Gastroesophageal sphincter (tissue), 4 donors: ENCODE data around the gene CNKSR2. TPM values are rescaled to one million over a fixed set of nuclear protein-coding genes. Genes with fewer than 3 reads are reported as not detected.

Experiments used
- ATAC-seq: fragments of 150-250 bp; one replicate; pipeline ENCODE4 v1.9.1; 2016; ENCODE audit warnings: mild to moderate bottlenecking, moderate library complexity
- H3K27ac ChIP-seq, 4 donors: fragments of 200-600 bp; sonication (generic) in 3 of 4; 1 replicate in 3 of 4; 2 replicates in 1 of 4; pipeline ENCODE4 v1.5.1; 2016 to 2019
- H3K27me3 ChIP-seq: fragments of 200-600 bp; sonication (generic); one replicate; pipeline ENCODE4 v1.5.1; 2019
- H3K36me3 ChIP-seq, 2 donors: fragments of 200-600 bp; sonication (generic); one replicate each; pipeline ENCODE4 v1.5.1; 2019; ENCODE audit warnings: control low read depth in 1 of 2
- H3K4me1 ChIP-seq, 3 donors: fragments of 200-600 bp; sonication (generic); 1 replicate in 2 of 3; 2 replicates in 1 of 3; pipeline ENCODE4 v1.5.1; 2016 to 2019; ENCODE audit warnings: control low read depth in 2 of 3
- H3K4me3 ChIP-seq, 2 donors: fragments of 200-600 bp; sonication (generic); one replicate each; pipeline ENCODE4 v1.5.1; 2019; ENCODE audit warnings: mild to moderate bottlenecking in 1 of 2, moderate library complexity in 1 of 2
- H3K9me3 ChIP-seq, 3 donors: fragments of 200-600 bp; sonication (generic); one replicate each; pipeline ENCODE4 v1.5.1; 2017 to 2019; ENCODE audit warnings: control low read depth in 2 of 3
- EP300 ChIP-seq: sonication (generic); formaldehyde crosslinking; IDR thresholded peaks from one replicate; pipeline ENCODE4 v1.6.1; 2017; ENCODE audit warnings: antibody characterized with exemption, mild to moderate bottlenecking
- POLR2A ChIP-seq, 2 donors: fragments of 450-650 bp; IDR thresholded peaks; one replicate each; pipeline ENCODE4 v1.6.1; 2017; ENCODE audit warnings: antibody characterized with exemption in 2 of 2, mild to moderate bottlenecking in 2 of 2, moderate library complexity in 1 of 2
- POLR2AphosphoS5 ChIP-seq: sonication (generic); formaldehyde crosslinking; IDR thresholded peaks from one replicate; pipeline ENCODE4 v1.6.1; 2017; ENCODE audit warnings: antibody characterized with exemption
- WGBS, 2 donors: methylation state at CpG; one replicate each; pipeline ENCODE4 v1.1.5; 2018; ENCODE audit warnings: low coverage in 1 of 2; 5-methylcytosine and 5-hydroxymethylcytosine counted together
- total RNA-seq, 4 donors: library from RNA; depleted of rRNA; stranded (reverse); fragments of >200 nt; gene quantifications; one replicate each; pipeline ENCODE4 v1.1.0, GENCODE V29; 2016
- TF ChIP-seq, protein P1 (sequence below), 4 experiments: fragments of 200-600 bp in 2 of 4; fragments of 450-650 bp in 2 of 4; sonication (generic) in 1 of 4; IDR thresholded peaks; one replicate each; pipeline ENCODE4 v1.5.1; 2017 to 2019; ENCODE audit warnings: antibody characterized with exemption in 4 of 4, mild to moderate bottlenecking in 2 of 4, moderate library complexity in 2 of 4

Gene CNKSR2
- total RNA-seq, 4 donors from 2014 or later, result 7.9 to 55.3 (median 20.6) TPM

GRCh38 chrX:21638311-21638710 lies 264.1 kb downstream of the CNKSR2 start:
- H3K36me3 ChIP-seq, result no peaks in the 10 kb centered on the region
- H3K27me3 ChIP-seq, result no peaks in the 10 kb centered on the region
- H3K27ac ChIP-seq, result no peak overlapping the region
- no peak for ATAC-seq
- 79 to 92% methylated on average over 2 of the region's 2 CpGs for WGBS, 2 donors
- TF ChIP-seq POLR2AphosphoS5 (no peak), POLR2A (IDR thresholded peaks at IDR 0.05) (no peak), EP300 (no peak)
- TF ChIP-seq, protein P1, sequence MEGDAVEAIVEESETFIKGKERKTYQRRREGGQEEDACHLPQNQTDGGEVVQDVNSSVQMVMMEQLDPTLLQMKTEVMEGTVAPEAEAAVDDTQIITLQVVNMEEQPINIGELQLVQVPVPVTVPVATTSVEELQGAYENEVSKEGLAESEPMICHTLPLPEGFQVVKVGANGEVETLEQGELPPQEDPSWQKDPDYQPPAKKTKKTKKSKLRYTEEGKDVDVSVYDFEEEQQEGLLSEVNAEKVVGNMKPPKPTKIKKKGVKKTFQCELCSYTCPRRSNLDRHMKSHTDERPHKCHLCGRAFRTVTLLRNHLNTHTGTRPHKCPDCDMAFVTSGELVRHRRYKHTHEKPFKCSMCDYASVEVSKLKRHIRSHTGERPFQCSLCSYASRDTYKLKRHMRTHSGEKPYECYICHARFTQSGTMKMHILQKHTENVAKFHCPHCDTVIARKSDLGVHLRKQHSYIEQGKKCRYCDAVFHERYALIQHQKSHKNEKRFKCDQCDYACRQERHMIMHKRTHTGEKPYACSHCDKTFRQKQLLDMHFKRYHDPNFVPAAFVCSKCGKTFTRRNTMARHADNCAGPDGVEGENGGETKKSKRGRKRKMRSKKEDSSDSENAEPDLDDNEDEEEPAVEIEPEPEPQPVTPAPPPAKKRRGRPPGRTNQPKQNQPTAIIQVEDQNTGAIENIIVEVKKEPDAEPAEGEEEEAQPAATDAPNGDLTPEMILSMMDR (IDR thresholded peaks at IDR 0.05), result no peak
- H3K4me1 ChIP-seq, result no peaks in the 10 kb centered on the region
- H3K9me3 ChIP-seq, result no peaks in the 10 kb centered on the region
- H3K4me3 ChIP-seq, result no peak overlapping the region

DNA sequence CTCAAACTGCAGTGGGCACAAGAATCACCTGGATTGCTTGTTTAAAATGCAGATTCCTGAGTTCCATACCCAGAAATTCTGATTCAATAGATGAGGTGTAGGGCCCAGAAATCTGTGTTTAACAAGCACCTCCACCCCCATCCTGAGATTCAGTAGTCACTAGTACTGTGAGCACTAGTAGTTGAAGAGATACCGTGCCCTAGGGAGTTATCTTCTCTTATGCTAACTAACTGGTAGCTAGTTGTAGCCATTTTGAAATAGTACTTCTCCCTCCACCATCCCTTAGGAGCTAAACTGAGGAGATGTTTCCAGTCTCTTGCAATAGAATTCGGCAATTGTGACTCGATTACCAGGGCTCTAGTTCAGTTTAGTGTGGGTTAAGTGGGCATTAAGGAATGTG lies 265.6 kb downstream of the CNKSR2 start:
- WGBS, 2 donors, result 69 to 98% methylated on average over 3 of the region's 3 CpGs
- H3K27ac ChIP-seq, result no peak overlapping the region
- H3K27me3 ChIP-seq, result no peaks in the 10 kb centered on the region
- H3K4me3 ChIP-seq, result no peak overlapping the region
- no peaks in the 10 kb centered on the region for H3K4me1 ChIP-seq
- TF ChIP-seq EP300 (no peak), POLR2A (IDR thresholded peaks at IDR 0.05) (no peak), POLR2AphosphoS5 (no peak)
- TF ChIP-seq, protein P1 (IDR thresholded peaks at IDR 0.05), result no peak
- no peaks in the 10 kb centered on the region for H3K36me3 ChIP-seq
- ATAC-seq, result no peak
- no peaks in the 10 kb centered on the region for H3K9me3 ChIP-seq

DNA sequence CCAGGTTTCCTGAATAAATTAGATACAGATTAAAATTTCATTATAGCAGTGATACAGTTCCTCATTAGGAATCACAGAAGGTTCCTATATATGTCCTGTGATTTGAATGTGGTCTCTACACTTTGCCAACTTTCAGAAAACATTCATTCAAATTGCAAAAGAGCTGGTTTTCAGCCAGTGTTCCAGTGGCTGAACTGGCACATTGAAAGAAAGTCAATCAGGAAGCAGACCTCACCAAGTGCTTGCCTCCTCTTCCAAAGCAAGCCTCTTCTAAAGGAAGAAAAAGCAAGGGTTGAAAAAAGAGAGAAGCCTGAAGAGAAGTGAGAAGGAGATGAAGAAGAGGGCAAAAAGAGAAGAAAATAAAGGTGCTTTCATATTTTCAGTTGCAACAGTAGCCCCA lies 271.2 kb downstream of the CNKSR2 start:
- ATAC-seq, result no peak
- H3K4me3 ChIP-seq, result no peak overlapping the region
- H3K9me3 ChIP-seq, result no peaks in the 10 kb centered on the region
- H3K27me3 ChIP-seq, result no peaks in the 10 kb centered on the region
- TF ChIP-seq, protein P1 (IDR thresholded peaks at IDR 0.05), result no peak
- TF ChIP-seq POLR2AphosphoS5 (no peak), POLR2A (IDR thresholded peaks at IDR 0.05) (no peak), EP300 (no peak)
- H3K4me1 ChIP-seq, result no peaks in the 10 kb centered on the region
- no peak overlapping the region for H3K27ac ChIP-seq
- no peaks in the 10 kb centered on the region for H3K36me3 ChIP-seq

GRCh38 chrX:21645886-21646285 lies 271.7 kb downstream of the CNKSR2 start:
- no peak overlapping the region for H3K27ac ChIP-seq
- no peak overlapping the region for H3K4me3 ChIP-seq
- 68 to 74% methylated on average over 3 of the region's 3 CpGs for WGBS, 2 donors

DNA sequence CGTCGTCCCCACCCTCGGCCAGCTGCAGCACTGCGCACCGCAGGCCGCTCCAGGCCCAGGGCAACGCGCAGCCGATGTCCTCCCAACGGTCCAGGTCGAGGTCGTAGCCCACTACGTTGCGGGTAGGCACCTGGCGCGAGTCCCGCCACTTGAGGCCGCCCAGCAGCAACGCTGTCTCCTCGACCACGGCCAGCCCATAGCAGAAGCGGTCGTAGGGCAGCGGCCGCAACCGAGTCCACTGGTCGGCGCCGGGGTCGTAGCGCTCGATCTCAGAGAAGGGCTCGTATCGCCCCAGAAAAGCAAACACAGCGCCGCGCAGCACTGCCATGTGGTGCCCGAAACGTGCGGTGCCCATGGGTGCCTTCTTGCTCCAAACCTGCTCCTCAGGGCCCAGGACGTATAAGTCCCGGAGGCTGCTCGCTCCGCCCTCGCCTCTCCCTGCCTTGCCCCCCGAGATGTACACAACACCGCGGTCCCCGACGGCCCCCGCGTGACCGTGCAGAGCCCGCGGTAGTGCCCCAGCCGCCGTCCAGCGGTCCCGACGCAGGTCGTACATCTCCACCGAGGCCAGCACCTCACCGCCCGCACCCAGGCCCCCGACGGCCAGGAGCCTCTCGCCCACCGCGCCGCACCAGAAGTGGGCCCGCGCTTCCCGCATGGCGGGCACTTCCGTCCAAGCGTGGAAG lies 281.8 kb downstream of the CNKSR2 start:
- peak overlapping the region in 1 of 2 donors; percentile 28 for H3K4me3 ChIP-seq
- peak; percentile 9 for ATAC-seq
- no peaks in the 10 kb centered on the region for H3K9me3 ChIP-seq
- no peaks in the 10 kb centered on the region for H3K36me3 ChIP-seq
- WGBS, 2 donors, result no CpG with 5 or more reads among the region's 76 CpGs
- peaks cover 0 to 14% (median 0%) of the 10 kb centered on the region in 3 donors for H3K4me1 ChIP-seq
- peaks cover 4% of the 10 kb centered on the region for H3K27me3 ChIP-seq
- TF ChIP-seq EP300 (no peak), POLR2AphosphoS5 (no peak), POLR2A (IDR thresholded peaks at IDR 0.05) (no peak)
- TF ChIP-seq, protein P1 (IDR thresholded peaks at IDR 0.05), result no peak
- peak overlapping the region in 2 of 4 donors; percentile 19 to 61 for H3K27ac ChIP-seq

More at GRCh38 chrX:21645886-21646285, 271.7 kb downstream of the CNKSR2 start:
- no peaks in the 10 kb centered on the region for H3K9me3 ChIP-seq
- H3K4me1 ChIP-seq, result no peaks in the 10 kb centered on the region
- H3K27me3 ChIP-seq, result no peaks in the 10 kb centered on the region
- H3K36me3 ChIP-seq, result no peaks in the 10 kb centered on the region
- no peak for TF ChIP-seq POLR2AphosphoS5
- no peak for TF ChIP-seq POLR2A (IDR thresholded peaks at IDR 0.05)
- TF ChIP-seq, protein P1 (IDR thresholded peaks at IDR 0.05), result no peak
- no peak for TF ChIP-seq EP300
- ATAC-seq, result no peak
